HG03135 (cell line): ENCODE data around the gene PCBP3.
"Not testable (repeated sequence)": the region's sequence is repeated elsewhere in the genome, so short reads cannot be mapped to it uniquely, and the experiment has no call there.

ENCODE experiments used
- ATAC-seq: cut with Tn5 transposase; IDR thresholded peaks from one replicate; pipeline ENCODE4 v1.9.1; 2021; ENCODE audit warnings: mild to moderate bottlenecking, moderate library complexity; ENCODE audit not compliant: unreplicated experiment

Gene PCBP3

GRCh38 chr21:45887788-45888187 lies 244.3 kb downstream of the PCBP3 start:
- ATAC-seq: no peak

- ATAC-seq: no peak
Measured at GRCh38 chr21:45888386-45889009, 245.0 kb downstream of the PCBP3 start.

GRCh38 chr21:45889256-45889655 lies 245.7 kb downstream of the PCBP3 start:
- no peak for ATAC-seq

GRCh38 chr21:45889961-45890360 lies 246.4 kb downstream of the PCBP3 start:
- ATAC-seq: no peak

- ATAC-seq: no peak
Measured at GRCh38 chr21:45891388-45892155, 248.0 kb downstream of the PCBP3 start.

GRCh38 chr21:45892156-45892915 lies 248.8 kb downstream of the PCBP3 start:
- ATAC-seq: no peak

GRCh38 chr21:45892916-45893739 lies 249.6 kb downstream of the PCBP3 start:
- ATAC-seq: no peak

- no peak for ATAC-seq
Measured at GRCh38 chr21:45893740-45894449, 250.4 kb downstream of the PCBP3 start.

GRCh38 chr21:45894450-45894825 lies 250.9 kb downstream of the PCBP3 start:
- ATAC-seq: no peak

- no peak for ATAC-seq
Measured at GRCh38 chr21:45894906-45895777, 251.6 kb downstream of the PCBP3 start.

GRCh38 chr21:45895778-45896370 lies 252.3 kb downstream of the PCBP3 start:
- no peak for ATAC-seq

- ATAC-seq: not testable (repeated sequence)
Measured at GRCh38 chr21:45896431-45896830, 252.9 kb downstream of the PCBP3 start.

- ATAC-seq: no peak
Measured at GRCh38 chr21:45897191-45898027, 253.9 kb downstream of the PCBP3 start.

GRCh38 chr21:45898028-45898350 lies 254.5 kb downstream of the PCBP3 start:
- no peak for ATAC-seq

GRCh38 chr21:45898781-45899180 lies 255.3 kb downstream of the PCBP3 start:
- no peak for ATAC-seq

- ATAC-seq: no peak
Measured at GRCh38 chr21:45899317-45900033, 255.9 kb downstream of the PCBP3 start.

GRCh38 chr21:45900034-45900868 lies 256.7 kb downstream of the PCBP3 start:
- no peak for ATAC-seq
